ENCODE results near the gene FAM120AOS.

FAM120AOS gene

DNA sequence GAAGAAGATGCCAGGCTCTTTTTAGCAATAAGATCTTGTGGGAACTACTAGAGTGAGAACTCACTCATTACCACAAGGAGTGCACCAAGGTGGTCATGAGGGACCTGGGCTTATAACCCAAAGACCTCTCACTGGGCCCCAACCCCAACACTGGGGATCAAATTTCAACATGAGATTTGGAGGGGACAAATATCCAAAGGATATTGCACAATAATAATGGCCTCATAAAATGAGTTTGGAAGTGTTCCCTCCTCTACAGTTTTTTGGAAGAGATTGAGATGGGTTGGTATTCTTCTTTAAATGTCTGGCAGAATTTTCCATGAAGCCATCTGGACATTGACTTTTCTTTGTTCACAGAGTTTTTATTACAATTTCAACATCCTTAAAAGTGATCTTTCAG lies 39.9 kb downstream of the FAM120AOS start:
- H3K27me3 Mint-ChIP-seq (ENCODE audit: low read depth, poor library complexity), result peaks cover 14% of the 10 kb centered on the region
- H3K27ac Mint-ChIP-seq, result no peak overlapping the region
- TF ChIP-seq, protein P1, sequence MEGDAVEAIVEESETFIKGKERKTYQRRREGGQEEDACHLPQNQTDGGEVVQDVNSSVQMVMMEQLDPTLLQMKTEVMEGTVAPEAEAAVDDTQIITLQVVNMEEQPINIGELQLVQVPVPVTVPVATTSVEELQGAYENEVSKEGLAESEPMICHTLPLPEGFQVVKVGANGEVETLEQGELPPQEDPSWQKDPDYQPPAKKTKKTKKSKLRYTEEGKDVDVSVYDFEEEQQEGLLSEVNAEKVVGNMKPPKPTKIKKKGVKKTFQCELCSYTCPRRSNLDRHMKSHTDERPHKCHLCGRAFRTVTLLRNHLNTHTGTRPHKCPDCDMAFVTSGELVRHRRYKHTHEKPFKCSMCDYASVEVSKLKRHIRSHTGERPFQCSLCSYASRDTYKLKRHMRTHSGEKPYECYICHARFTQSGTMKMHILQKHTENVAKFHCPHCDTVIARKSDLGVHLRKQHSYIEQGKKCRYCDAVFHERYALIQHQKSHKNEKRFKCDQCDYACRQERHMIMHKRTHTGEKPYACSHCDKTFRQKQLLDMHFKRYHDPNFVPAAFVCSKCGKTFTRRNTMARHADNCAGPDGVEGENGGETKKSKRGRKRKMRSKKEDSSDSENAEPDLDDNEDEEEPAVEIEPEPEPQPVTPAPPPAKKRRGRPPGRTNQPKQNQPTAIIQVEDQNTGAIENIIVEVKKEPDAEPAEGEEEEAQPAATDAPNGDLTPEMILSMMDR (IDR thresholded peaks at IDR 0.05), result no peak
- H3K4me3 Mint-ChIP-seq, result no peak overlapping the region
- no peaks in the 10 kb centered on the region for H3K36me3 Mint-ChIP-seq (ENCODE audit: low read depth)
- no peak for DNase-seq
- H3K4me1 Mint-ChIP-seq, result no peaks in the 10 kb centered on the region
- H3K9me3 Mint-ChIP-seq, result peaks cover 13% of the 10 kb centered on the region

DNA sequence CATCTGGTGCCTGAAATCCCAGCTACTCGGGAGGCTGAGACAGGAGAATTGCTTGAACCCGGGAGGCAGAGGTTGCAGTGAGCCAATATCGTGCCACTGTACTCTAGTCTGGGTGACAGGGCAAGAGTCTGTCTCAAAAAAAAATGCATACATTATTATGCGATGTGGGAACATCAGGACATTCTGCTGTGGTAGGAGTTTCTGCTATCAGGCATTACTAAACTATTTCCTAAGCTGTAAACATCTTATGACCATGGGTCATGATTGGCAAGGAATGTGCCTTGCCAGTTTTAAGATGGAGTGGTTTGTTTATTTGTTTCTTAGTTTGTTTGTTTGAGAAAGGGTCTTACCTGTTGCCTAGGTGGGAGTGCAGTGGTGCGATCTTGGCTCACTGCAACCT lies 47.0 kb downstream of the FAM120AOS start:
- TF ChIP-seq, protein P1 (IDR thresholded peaks at IDR 0.05), result no peak
- Mint-ChIP-seq H3K4me1 (no peaks in the 10 kb centered on the region), H3K4me3 (no peak overlapping the region), H3K36me3 (ENCODE audit: low read depth) (no peaks in the 10 kb centered on the region), H3K9me3 (no peaks in the 10 kb centered on the region), H3K27ac (no peak overlapping the region), H3K27me3 (ENCODE audit: low read depth, poor library complexity) (peaks cover 12% of the 10 kb centered on the region)
- no peak for DNase-seq

DNA sequence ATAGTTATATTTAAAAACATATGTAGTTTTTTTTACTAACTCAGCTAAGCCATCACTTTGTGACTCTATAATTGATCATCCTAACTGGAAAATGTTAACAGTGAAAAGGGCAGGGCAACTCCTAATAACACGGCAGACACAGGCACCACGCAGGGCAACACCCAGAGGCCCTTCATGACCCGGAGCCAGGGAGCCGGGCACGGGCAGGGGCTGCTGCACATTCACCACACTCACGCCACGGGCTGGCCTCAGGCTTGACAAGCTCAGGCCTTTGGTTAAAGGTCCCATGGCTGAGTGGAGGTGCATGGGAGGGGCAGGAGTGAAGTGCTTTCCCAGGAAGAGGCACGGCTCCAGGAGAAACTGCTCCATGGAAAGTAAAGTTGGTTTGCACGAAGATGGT lies 54.9 kb downstream of the FAM120AOS start:
- no peaks in the 10 kb centered on the region for H3K36me3 Mint-ChIP-seq (ENCODE audit: low read depth)
- H3K27ac Mint-ChIP-seq, result no peak overlapping the region
- H3K4me3 Mint-ChIP-seq, result no peak overlapping the region
- no peaks in the 10 kb centered on the region for H3K9me3 Mint-ChIP-seq
- H3K4me1 Mint-ChIP-seq, result no peaks in the 10 kb centered on the region
- H3K27me3 Mint-ChIP-seq (ENCODE audit: low read depth, poor library complexity), result peaks cover 13% of the 10 kb centered on the region
- TF ChIP-seq, protein P1 (IDR thresholded peaks at IDR 0.05), result no peak
- no peak for DNase-seq

DNA sequence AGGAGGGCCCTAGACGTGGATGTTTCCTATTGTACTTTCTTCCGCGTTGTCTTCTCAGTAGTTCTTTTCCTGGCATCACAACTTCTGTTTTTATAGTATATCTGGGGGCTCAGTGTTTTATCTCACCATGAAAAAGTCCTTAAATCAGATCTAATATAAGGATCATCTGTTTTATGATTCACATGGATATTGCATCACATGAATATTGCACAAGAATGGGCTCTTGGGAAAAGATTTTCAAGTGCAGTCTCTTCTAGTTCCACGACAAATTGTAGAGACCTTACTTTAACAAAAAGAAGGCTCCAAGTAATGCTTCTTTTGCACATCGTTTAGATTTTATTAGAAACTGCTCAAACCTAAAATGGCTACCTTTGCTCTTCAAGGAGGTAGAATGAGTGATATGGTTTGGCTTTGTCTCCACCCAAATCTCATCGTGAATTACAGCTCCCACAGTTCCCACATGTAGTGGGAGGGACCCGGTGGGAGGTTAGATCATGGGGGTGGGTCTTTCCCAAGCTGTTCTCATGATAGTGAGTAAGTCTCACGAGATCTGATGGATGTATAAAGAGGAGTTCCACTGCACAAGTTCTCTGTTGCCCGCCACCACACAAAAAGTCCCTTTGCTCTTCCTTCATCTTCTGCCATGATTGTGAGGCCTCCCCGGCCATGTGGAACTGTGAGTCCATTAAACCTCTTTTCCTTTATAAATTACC lies 55.6 kb downstream of the FAM120AOS start:
- peaks cover 13% of the 10 kb centered on the region for H3K27me3 Mint-ChIP-seq (ENCODE audit: low read depth, poor library complexity)
- no peaks in the 10 kb centered on the region for H3K9me3 Mint-ChIP-seq
- DNase-seq, result no peak

More for the DNA sequence above, 55.6 kb downstream of the FAM120AOS start:
- no peak overlapping the region for H3K27ac Mint-ChIP-seq
- H3K36me3 Mint-ChIP-seq (ENCODE audit: low read depth), result no peaks in the 10 kb centered on the region
- H3K4me1 Mint-ChIP-seq, result no peaks in the 10 kb centered on the region
- TF ChIP-seq, protein P1 (IDR thresholded peaks at IDR 0.05), result no peak
- no peak overlapping the region for H3K4me3 Mint-ChIP-seq
